ENCODE measurements around the gene KIAA0513.

Gene KIAA0513

DNA sequence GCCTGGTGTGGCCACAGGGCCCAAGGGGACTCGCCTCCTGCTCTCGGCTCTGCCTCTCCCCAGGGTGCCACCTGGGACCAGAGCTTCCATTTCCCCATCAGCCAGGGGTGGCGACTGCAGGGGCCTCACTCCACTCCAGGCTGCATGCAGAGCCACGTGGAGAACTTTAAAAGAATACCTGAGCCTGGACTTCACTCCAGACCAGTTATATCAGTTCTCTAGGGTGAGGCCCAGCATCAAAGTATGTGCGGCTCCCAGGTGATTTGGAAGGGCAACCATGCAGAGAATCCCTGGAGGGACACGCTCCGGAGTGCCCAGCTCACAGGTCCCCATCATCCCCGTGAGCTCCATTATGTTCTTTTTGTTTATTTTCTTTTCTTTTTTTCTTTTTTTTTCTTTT, 39.8 kb downstream of the KIAA0513 start:
- TF ChIP-seq EZH2phosphoT487 (IDR thresholded peaks at IDR 0.05; ENCODE audit: borderline replicate concordance): no peak
- TF ChIP-seq, protein P1, sequence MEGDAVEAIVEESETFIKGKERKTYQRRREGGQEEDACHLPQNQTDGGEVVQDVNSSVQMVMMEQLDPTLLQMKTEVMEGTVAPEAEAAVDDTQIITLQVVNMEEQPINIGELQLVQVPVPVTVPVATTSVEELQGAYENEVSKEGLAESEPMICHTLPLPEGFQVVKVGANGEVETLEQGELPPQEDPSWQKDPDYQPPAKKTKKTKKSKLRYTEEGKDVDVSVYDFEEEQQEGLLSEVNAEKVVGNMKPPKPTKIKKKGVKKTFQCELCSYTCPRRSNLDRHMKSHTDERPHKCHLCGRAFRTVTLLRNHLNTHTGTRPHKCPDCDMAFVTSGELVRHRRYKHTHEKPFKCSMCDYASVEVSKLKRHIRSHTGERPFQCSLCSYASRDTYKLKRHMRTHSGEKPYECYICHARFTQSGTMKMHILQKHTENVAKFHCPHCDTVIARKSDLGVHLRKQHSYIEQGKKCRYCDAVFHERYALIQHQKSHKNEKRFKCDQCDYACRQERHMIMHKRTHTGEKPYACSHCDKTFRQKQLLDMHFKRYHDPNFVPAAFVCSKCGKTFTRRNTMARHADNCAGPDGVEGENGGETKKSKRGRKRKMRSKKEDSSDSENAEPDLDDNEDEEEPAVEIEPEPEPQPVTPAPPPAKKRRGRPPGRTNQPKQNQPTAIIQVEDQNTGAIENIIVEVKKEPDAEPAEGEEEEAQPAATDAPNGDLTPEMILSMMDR (conservative IDR thresholded peaks at IDR 0.05; ENCODE audit: low read length): no peak
- Histone ChIP-seq H2AFZ (ENCODE audit: low read length) (no peak overlapping the region), H3K36me3 (ENCODE audit: insufficient read depth, low read length) (no peaks in the 10 kb centered on the region), H3K9me3 (ENCODE audit: insufficient read depth, low read depth, low read length) (no peaks in the 10 kb centered on the region), H3K4me1 (ENCODE audit: insufficient read depth, low read length, poor library complexity, severe bottlenecking) (no peaks in the 10 kb centered on the region), H3K79me2 (ENCODE audit: insufficient read depth, low read length) (no peaks in the 10 kb centered on the region), H3K27me3 (ENCODE audit: insufficient read depth, low read length, poor library complexity, severe bottlenecking) (no peaks in the 10 kb centered on the region), H3K4me3 (ENCODE audit: low read length, poor library complexity, severe bottlenecking) (no peak overlapping the region), H3K9ac (ENCODE audit: low read depth, low read length, poor library complexity, severe bottlenecking) (no peak overlapping the region), H3K4me2 (ENCODE audit: low read depth, low read length, poor library complexity, severe bottlenecking) (no peak overlapping the region), H4K20me1 (ENCODE audit: insufficient read depth, low read length, poor library complexity, severe bottlenecking) (no peaks in the 10 kb centered on the region), H3K9me2 (replicated peaks; ENCODE audit: low read depth, low read length) (no peaks in the 10 kb centered on the region), H3F3A (ENCODE audit: low read depth) (no peaks in the 10 kb centered on the region)

DNA sequence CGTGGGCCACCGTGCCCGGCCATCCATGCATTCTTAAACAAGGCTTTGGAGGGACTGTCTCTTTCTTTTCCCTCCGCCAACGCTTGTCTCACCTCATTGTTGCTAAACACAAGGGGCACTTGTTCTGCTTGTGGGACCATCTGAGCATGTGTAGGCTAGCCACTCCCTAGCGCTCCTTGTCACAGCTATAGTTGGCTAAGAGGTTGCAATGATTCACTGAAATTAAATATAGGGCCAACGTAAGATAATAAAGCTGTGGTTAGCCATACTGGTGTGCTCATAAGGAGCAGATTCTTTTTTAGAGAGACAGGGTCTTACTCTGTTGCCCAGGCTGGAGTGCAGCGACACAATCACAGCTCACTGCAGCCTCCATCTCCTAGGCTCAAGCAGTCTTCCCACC, 41.2 kb downstream of the KIAA0513 start:
- no peak for TF ChIP-seq EZH2phosphoT487 (IDR thresholded peaks at IDR 0.05; ENCODE audit: borderline replicate concordance)
- TF ChIP-seq, protein P1 (conservative IDR thresholded peaks at IDR 0.05; ENCODE audit: low read length): no peak
- no peak overlapping the region for H3K4me2 ChIP-seq (ENCODE audit: low read depth, low read length, poor library complexity, severe bottlenecking)
- H3F3A ChIP-seq (ENCODE audit: low read depth): no peaks in the 10 kb centered on the region
- H2AFZ ChIP-seq (ENCODE audit: low read length): no peak overlapping the region
- H4K20me1 ChIP-seq (ENCODE audit: insufficient read depth, low read length, poor library complexity, severe bottlenecking): no peaks in the 10 kb centered on the region
- H3K27me3 ChIP-seq (ENCODE audit: insufficient read depth, low read length, poor library complexity, severe bottlenecking): no peaks in the 10 kb centered on the region
- H3K4me1 ChIP-seq (ENCODE audit: insufficient read depth, low read length, poor library complexity, severe bottlenecking): no peaks in the 10 kb centered on the region
- no peaks in the 10 kb centered on the region for H3K9me3 ChIP-seq (ENCODE audit: insufficient read depth, low read depth, low read length)
- H3K9me2 ChIP-seq (replicated peaks; ENCODE audit: low read depth, low read length): no peaks in the 10 kb centered on the region
- no peak overlapping the region for H3K4me3 ChIP-seq (ENCODE audit: low read length, poor library complexity, severe bottlenecking)
- no peak overlapping the region for H3K9ac ChIP-seq (ENCODE audit: low read depth, low read length, poor library complexity, severe bottlenecking)
- H3K36me3 ChIP-seq (ENCODE audit: insufficient read depth, low read length): no peaks in the 10 kb centered on the region
- no peaks in the 10 kb centered on the region for H3K79me2 ChIP-seq (ENCODE audit: insufficient read depth, low read length)

DNA sequence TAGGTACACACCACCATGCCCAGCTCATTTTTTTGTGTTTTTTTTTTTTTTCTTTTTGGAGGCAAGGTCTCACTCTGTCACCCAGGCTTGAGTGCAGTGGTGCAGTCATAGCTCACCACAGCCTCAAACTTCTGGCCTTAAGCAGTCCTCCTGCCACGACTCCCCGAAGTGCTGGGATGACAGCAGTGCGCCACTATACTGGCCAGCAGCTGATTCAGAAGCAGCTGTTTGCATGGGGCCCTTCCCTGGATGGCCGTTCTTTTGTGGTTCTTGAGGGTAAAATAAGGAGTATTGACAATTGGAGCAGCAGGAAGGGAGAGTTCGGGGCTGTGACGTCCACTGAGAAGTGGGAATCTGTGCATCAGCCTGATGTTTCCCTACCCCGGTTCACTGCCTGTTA, 41.6 kb downstream of the KIAA0513 start:
- H2AFZ ChIP-seq (ENCODE audit: low read length): no peak overlapping the region
- no peaks in the 10 kb centered on the region for H3K27me3 ChIP-seq (ENCODE audit: insufficient read depth, low read length, poor library complexity, severe bottlenecking)
- H3K9ac ChIP-seq (ENCODE audit: low read depth, low read length, poor library complexity, severe bottlenecking): no peak overlapping the region
- no peaks in the 10 kb centered on the region for H3K79me2 ChIP-seq (ENCODE audit: insufficient read depth, low read length)
- H4K20me1 ChIP-seq (ENCODE audit: insufficient read depth, low read length, poor library complexity, severe bottlenecking): no peaks in the 10 kb centered on the region
- TF ChIP-seq EZH2phosphoT487 (IDR thresholded peaks at IDR 0.05; ENCODE audit: borderline replicate concordance): no peak
- TF ChIP-seq, protein P1 (conservative IDR thresholded peaks at IDR 0.05; ENCODE audit: low read length): no peak
- H3K4me2 ChIP-seq (ENCODE audit: low read depth, low read length, poor library complexity, severe bottlenecking): no peak overlapping the region
- no peaks in the 10 kb centered on the region for H3K9me2 ChIP-seq (replicated peaks; ENCODE audit: low read depth, low read length)
- no peaks in the 10 kb centered on the region for H3K4me1 ChIP-seq (ENCODE audit: insufficient read depth, low read length, poor library complexity, severe bottlenecking)
- no peaks in the 10 kb centered on the region for H3K9me3 ChIP-seq (ENCODE audit: insufficient read depth, low read depth, low read length)
- no peaks in the 10 kb centered on the region for H3K36me3 ChIP-seq (ENCODE audit: insufficient read depth, low read length)
- H3K4me3 ChIP-seq (ENCODE audit: low read length, poor library complexity, severe bottlenecking): no peak overlapping the region
- H3F3A ChIP-seq (ENCODE audit: low read depth): no peaks in the 10 kb centered on the region
